Myocyte (in vitro differentiated cells): ENCODE data around the gene TBC1D5. TPM values are rescaled to one million over a fixed set of nuclear protein-coding genes. Genes with fewer than 3 reads are reported as not detected.
A peak's percentile ranks its signal among the peaks of the same experiment; 100 is the strongest.
"Not testable (repeated sequence)": the region's sequence is repeated elsewhere in the genome, so short reads cannot be mapped to it uniquely, and the experiment has no call there.

Source experiments
- DNase-seq: peaks from one replicate; pipeline ENCODE4 v3.0.0-alpha.2; 2012; ENCODE audit warnings: low read depth
- total RNA-seq: library from RNA; depleted of rRNA; stranded (reverse); fragments of >200 nt; gene quantifications from 2 replicates; pipeline ENCODE4 v1.2.3, GENCODE V29; 2014

Gene TBC1D5
- total RNA-seq, 1 donor from 2014 or later: 73.0 TPM

- DNase-seq: no peak
Observed at GRCh38 chr3:17551333-17551732, 191.1 kb downstream of the TBC1D5 start.

DNA sequence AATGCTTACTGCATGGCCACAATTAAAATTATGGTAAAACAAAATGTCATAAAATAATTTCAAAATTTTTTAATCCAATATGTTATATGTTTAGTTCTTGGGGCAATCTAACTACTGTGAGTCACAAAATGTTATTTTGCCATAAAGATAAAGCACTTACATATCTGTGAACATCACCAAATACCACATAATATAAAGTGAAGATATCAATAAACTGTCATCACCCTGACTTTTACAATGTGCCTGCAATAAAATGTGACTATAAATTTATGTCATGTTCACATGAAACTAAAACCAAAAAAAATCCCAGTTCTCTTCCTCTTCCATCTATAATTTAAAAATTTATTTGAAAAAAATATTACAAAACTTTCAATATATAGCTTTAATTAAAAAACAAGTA lies 191.8 kb downstream of the TBC1D5 start:
- DNase-seq: no peak

DNA sequence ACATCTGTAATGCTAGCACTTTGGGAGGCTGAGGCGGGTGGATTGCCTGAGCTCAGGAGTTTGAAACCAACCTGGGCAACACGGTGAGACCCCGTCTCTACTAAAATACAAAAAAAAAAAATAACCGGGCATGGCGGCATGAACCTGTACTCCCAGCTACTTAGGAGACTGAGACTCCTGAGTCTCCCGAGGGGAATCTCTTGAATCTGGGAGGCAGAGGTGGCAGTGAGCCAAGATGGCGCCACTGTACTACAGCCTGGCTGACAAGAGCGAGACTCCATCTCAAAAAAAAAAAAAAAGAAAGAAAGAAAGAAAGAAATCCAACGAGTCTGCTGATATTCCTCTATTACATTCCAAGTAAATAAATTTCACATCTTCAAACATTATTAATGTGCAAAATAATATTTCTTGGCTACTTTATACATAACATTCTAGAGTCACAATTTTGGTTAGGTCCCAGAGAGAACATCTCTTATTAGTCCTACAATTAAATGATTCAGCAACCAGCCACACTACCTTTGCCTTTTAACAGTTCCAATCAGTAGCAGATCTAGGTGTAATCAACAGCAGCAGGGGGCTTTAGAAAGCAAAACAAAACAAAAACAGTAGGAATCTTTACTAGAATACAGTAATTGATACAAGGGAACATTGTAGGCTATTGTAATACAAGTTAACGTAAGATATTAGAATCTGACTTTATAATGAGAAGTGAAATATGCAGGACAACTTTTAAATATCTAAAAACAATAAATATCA lies 195.8 kb downstream of the TBC1D5 start:
- DNase-seq: no peak

DNA sequence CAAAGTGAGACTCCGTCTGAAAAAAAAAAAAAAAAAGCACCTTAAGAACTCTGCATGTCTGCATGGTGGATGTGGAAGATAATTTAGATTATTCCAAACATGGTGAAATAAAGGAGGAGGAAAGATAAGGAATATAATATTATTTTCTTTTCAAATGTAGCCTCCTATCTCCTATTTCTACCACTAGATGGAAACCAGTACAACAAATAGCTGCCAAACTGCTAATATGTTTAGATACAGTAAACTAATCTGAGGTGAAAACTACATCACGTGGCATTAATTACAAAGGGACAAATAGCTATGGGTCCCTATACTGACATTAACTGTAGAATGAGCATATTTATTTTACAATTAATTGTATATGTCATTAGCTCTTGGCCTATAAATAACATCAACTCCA lies 197.8 kb downstream of the TBC1D5 start:
- DNase-seq: no peak

DNA sequence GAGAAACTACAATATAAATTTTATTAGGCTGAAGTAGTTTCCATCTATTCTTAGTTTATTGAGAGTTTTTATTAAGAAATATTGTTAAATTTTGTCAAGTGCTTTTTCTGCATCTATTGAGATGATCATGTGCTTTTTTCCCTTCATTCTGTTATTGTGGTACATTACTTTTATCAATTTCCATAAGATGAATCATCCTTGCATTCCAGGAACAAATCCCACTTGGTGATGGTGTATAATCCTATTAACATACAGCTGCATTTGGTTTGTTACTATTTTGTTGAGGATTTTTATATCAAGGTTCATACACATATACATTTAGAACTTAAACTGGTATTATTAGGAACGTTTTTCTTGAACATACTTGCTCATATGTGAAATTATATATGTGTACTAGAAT lies 199.8 kb downstream of the TBC1D5 start:
- no peak for DNase-seq

DNA sequence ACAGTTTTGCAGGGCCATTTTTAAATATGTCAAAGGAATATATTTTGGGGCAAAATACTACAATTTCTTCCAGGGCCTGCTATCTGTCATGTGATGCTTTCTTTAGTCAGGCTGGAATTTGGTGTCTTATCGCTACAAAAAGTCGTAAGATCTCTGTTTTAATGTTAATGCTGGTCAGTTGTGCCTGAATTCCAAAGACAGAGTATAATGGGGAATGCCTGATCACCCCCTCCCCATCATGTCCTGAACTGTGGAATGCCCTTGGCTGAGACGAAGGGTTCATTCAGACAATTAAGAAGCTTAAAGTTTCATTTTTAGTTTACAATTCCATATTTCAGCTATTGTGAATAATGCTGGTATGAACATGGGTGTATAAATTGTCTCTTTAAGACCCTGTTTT lies 203.0 kb downstream of the TBC1D5 start:
- DNase-seq: no peak

DNA sequence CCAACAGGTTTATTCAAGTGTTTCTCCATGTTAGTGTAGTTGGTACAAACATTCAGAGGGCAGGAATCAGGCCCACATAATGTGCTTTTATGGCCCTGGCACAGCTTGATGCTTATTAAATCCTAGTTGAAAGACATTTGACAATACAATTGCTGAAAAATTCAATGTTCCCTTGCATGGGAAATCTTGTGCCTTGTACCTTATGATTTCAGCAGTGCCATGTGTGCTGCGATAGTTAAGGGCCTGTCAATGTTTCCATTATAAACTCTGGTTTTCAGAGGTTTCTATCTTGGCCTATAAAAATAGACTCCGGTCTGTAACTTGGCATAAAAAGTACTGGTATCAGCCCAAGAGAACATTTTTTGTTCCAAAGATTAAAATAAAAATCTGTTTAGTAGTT lies 207.2 kb downstream of the TBC1D5 start:
- no peak for DNase-seq

DNA sequence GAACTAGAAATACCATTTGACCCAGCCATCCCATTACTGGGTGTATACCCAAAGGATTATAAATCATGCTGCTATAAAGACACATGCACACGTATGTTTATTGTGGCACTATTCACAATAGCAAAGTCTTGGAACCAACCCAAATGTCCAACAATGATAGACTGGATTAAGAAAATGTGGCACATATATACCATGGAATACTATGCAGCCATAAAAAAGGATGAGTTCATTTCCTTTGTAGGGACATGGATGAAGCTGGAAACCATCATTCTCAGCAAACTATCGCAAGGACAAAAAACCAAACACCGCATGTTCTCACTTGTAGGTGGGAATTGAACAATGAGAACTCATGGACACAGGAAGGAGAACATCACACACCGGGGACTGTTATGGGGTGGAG lies 210.0 kb downstream of the TBC1D5 start:
- DNase-seq: not testable (repeated sequence)

GRCh38 chr3:17529677-17530076 lies 212.8 kb downstream of the TBC1D5 start:
- DNase-seq: no peak

GRCh38 chr3:17518189-17519059 lies 224.0 kb downstream of the TBC1D5 start:
- no peak for DNase-seq

- no peak for DNase-seq
Observed at GRCh38 chr3:17515445-17516234, 226.8 kb downstream of the TBC1D5 start.

DNA sequence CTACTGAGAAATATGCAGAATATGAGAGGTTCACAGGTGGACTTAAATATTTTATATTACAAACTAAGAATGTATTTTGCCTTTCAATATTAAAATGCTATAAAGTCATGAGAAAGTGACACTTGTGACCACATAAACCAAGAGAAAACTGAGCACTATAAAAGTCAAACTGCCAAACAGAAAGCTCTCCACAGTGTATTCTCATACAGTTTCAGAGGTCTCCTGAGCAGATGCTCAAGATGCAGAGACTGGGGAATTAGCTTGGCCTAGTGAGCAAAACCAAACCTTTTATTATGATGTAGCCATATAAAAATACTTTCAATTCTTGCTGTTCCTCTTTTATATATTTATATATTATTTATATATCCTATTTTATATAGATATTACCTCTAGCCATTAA lies 227.8 kb downstream of the TBC1D5 start:
- DNase-seq: peak; percentile 2

GRCh38 chr3:17510265-17510664 lies 232.2 kb downstream of the TBC1D5 start:
- no peak for DNase-seq

- DNase-seq: no peak
Observed at GRCh38 chr3:17508180-17508752, 234.2 kb downstream of the TBC1D5 start.

DNA sequence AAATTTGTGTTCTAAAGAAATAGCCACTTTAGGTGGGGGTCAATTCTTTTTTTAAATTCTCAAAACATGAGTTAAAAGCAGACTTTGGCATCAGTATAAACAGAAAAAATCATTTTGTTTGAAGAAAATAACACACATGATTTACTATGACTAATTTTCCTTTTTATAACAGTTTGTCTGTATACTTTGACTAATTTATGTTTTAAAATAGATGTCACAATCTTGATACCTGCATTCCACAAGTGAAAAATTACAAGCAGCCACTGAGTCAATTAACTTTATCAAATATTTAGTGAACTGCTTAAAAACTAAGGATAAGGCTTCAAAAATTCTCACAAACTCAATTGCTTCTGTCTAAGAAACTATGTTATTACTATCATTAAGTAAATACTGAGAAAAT lies 235.0 kb downstream of the TBC1D5 start:
- DNase-seq: no peak

DNA sequence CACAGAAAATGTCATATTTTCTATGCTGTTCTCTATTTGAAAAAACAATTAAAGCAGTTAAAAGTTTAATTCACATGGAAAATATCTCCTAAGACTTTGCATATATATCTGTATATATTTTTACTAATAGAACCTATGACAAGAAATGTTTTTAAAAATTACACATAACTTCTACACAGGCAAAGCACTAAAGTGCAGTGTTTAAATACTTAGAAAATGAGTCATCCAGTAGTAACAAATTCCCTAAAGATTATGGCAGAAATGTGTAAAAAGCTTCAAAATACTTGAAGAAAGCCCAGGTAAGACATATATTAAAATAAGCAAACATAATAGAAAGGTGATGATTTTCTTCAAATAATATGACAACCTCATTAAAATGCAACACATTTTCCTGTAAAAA lies 236.6 kb downstream of the TBC1D5 start:
- no peak for DNase-seq

DNA sequence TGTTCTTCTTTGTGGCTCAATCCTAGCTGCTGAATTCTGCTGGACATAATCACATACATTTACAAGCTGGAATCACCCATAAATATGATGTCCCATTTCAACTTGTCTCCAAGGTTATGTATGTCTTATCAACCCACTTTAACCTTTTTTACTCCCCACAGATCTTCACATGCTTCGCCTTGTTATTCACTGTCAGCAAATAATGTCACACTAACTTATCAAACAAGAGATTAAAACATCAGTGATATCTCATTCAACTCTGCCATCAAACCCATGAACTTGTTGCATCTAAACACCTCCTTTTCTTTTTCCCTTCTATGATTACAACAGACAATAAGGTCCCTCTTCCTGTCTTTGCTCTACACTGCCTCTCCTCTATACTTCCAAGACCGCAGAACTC lies 240.7 kb downstream of the TBC1D5 start:
- no peak for DNase-seq

GRCh38 chr3:17500618-17501017 lies 241.8 kb downstream of the TBC1D5 start:
- no peak for DNase-seq

DNA sequence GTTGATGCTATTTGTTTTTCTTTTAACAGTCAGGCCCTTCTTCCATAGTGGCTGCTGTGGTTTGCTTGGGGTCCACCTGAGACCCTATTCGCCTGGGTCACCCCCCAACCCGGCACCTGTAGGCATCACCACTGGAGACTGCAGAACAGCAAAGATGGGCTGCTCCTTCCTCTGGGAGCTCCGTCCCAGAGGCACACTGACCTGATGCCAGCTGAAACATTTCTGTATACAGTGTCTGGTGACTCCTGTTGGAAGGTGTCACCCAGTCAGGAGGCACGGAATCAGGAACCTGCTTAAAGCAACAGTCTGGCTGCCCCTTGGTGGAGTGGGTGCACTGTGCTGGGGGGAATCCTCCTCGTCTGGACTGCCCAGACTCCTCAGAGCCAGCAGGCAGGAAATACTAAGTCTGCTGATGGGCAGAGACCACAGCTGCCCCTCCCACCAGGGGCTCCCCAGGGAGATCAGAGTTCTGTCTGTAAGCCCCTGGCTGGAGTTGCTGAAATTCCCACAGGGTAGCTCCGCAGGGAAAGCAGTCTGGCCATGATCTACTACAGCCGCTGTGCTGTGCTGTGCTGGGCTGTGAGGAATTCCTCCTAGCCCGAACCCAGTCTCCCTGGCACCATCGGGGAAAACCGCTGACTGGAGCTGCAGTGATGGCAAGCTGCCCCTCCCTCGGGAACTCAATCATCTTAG lies 248.2 kb downstream of the TBC1D5 start:
- no peak for DNase-seq

GRCh38 chr3:17491601-17492000 lies 250.8 kb downstream of the TBC1D5 start:
- peak; percentile 38 for DNase-seq

DNA sequence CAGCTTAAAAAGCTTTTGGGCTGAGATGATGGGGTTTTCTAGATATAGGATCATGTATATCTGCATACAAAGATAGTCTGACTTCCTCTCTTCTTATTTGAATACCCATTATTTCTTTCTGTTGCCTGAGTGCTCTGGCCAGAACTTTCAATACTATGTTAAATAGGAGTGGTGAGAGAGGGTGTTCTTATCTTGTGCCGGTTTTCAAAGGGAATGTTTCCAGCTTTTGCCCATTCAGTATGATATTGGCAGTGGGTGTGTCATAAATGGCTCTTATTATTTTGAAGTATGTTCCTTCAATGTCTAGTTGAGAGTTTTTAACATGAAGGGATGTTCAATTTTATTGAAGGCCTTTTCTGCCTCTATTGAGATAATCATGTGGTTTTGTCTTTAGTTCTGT lies 251.2 kb downstream of the TBC1D5 start:
- DNase-seq: not testable (repeated sequence)
